ENCODE results near the gene TMEM181.

Gene TMEM181

GRCh38 chr6:158593670-158594069, 33.8 kb downstream of the TMEM181 start:
- no peak for TF ChIP-seq CTCF (IDR thresholded peaks at IDR 0.05; ENCODE audit: low read length, missing control alignments)
- no peak for DNase-seq (ENCODE audit: low read depth)
- no peak overlapping the region for H3K4me3 ChIP-seq (replicated peaks; ENCODE audit: low read depth, low read length)

- DNase-seq (ENCODE audit: low read depth): peak; percentile 24
- TF ChIP-seq CTCF (IDR thresholded peaks at IDR 0.05; ENCODE audit: low read length, missing control alignments): peak; percentile 31
- no peak overlapping the region for H3K4me3 ChIP-seq (replicated peaks; ENCODE audit: low read depth, low read length)
Measured at GRCh38 chr6:158595223-158595622, 35.3 kb downstream of the TMEM181 start.

- no peak overlapping the region for H3K4me3 ChIP-seq (replicated peaks; ENCODE audit: low read depth, low read length)
- no peak for TF ChIP-seq CTCF (IDR thresholded peaks at IDR 0.05; ENCODE audit: low read length, missing control alignments)
- no peak for DNase-seq (ENCODE audit: low read depth)
Measured at GRCh38 chr6:158596861-158597260, 37.0 kb downstream of the TMEM181 start.

- TF ChIP-seq CTCF (IDR thresholded peaks at IDR 0.05; ENCODE audit: low read length, missing control alignments): no peak
- DNase-seq (ENCODE audit: low read depth): no peak
- H3K4me3 ChIP-seq (replicated peaks; ENCODE audit: low read depth, low read length): no peak overlapping the region
Measured at GRCh38 chr6:158597565-158597964, 37.7 kb downstream of the TMEM181 start.

GRCh38 chr6:158599635-158600034, 39.7 kb downstream of the TMEM181 start:
- TF ChIP-seq CTCF (IDR thresholded peaks at IDR 0.05; ENCODE audit: low read length, missing control alignments): no peak
- no peak overlapping the region for H3K4me3 ChIP-seq (replicated peaks; ENCODE audit: low read depth, low read length)
- no peak for DNase-seq (ENCODE audit: low read depth)

GRCh38 chr6:158603261-158604047, 43.6 kb downstream of the TMEM181 start:
- no peak for DNase-seq (ENCODE audit: low read depth)
- TF ChIP-seq CTCF (IDR thresholded peaks at IDR 0.05; ENCODE audit: low read length, missing control alignments): no peak
- no peak overlapping the region for H3K4me3 ChIP-seq (replicated peaks; ENCODE audit: low read depth, low read length)

DNA sequence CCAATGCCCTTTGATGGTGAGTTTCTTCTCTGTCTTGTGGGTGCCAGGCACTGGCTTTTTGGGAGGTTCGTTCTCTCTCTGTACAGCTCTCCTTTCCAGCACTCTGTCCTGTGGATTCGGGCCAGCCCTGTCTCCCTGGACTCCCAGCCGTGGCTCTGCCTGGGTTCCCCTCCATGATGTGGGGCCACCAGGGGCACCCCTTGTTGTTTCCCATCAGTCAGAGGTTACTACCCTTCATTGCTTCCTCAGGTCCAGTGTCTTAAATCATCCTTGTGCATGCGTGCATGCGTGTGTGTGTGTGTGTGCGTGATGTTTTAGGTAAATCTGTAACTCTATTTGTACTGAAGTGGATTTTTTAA, 44.1 kb downstream of the TMEM181 start:
- TF ChIP-seq CTCF (IDR thresholded peaks at IDR 0.05; ENCODE audit: low read length, missing control alignments): no peak
- H3K4me3 ChIP-seq (replicated peaks; ENCODE audit: low read depth, low read length): no peak overlapping the region
- no peak for DNase-seq (ENCODE audit: low read depth)
